GM19035 (cell line): ENCODE data around the gene PCDHGB3.
"Not testable (repeated sequence)": the region's sequence is repeated elsewhere in the genome, so short reads cannot be mapped to it uniquely, and the experiment has no call there.

ENCODE experiments used
- ATAC-seq: cut with Tn5 transposase; IDR thresholded peaks from one replicate; pipeline ENCODE4 v1.9.1; 2021; ENCODE audit not compliant: unreplicated experiment

The PCDHGB3 gene

GRCh38 chr5:141356950-141357349, 13.1 kb upstream of the PCDHGB3 start:
- no peak for ATAC-seq

GRCh38 chr5:141359790-141360426, 10.1 kb upstream of the PCDHGB3 start, which contains the start of gene PCDHGB2:
TSS of gene PCDHGB2 (plus strand) at chr5:141359994. CDS start at chr5:141360136, 142 bp downstream.
- ATAC-seq, result peak; percentile 63

GRCh38 chr5:141360685-141361084, 9.4 kb upstream of the PCDHGB3 start:
- ATAC-seq, result no peak

- ATAC-seq, result no peak
These were observed 7.3 kb upstream of the PCDHGB3 start for GRCh38 chr5:141362719-141363118.

- ATAC-seq, result no peak
These were observed 5.9 kb upstream of the PCDHGB3 start, which contains the start of gene PCDHGA5 for GRCh38 chr5:141363952-141364660. TSS of gene PCDHGA5 (plus strand) at chr5:141364162. CDS start at chr5:141364331, 169 bp downstream.

GRCh38 chr5:141366016-141366896, 3.8 kb upstream of the PCDHGB3 start:
- no peak for ATAC-seq

GRCh38 chr5:141371572-141372475, 1.8 kb downstream of the PCDHGB3 start:
- ATAC-seq, result no peak

- no peak for ATAC-seq
These were observed 3.8 kb downstream of the PCDHGB3 start, which contains the start of gene PCDHGA6 for GRCh38 chr5:141373673-141374317. TSS of gene PCDHGA6 (plus strand) at chr5:141373891. CDS start at chr5:141374084, 193 bp downstream.

- ATAC-seq, result no peak
These were observed 4.6 kb downstream of the PCDHGB3 start for GRCh38 chr5:141374627-141375026.

- ATAC-seq, result not testable (repeated sequence)
These were observed 5.6 kb downstream of the PCDHGB3 start for GRCh38 chr5:141375444-141376155.

GRCh38 chr5:141382469-141383294, 12.6 kb downstream of the PCDHGB3 start, which contains the start of gene PCDHGA7:
TSS of gene PCDHGA7 (plus strand) at chr5:141382742. CDS start at chr5:141382900, 158 bp downstream.
- ATAC-seq, result no peak

- ATAC-seq, result no peak
These were observed 13.3 kb downstream of the PCDHGB3 start for GRCh38 chr5:141383345-141383744.

GRCh38 chr5:141384471-141385267, 14.6 kb downstream of the PCDHGB3 start:
- ATAC-seq, result no peak

GRCh38 chr5:141387557-141388311, 17.7 kb downstream of the PCDHGB3 start, which contains the start of gene PCDHGB4:
TSS of gene PCDHGB4 (plus strand) at chr5:141387698. CDS start at chr5:141387885, 187 bp downstream.
- peak; percentile 90 for ATAC-seq

GRCh38 chr5:141388661-141389060, 18.6 kb downstream of the PCDHGB3 start:
- ATAC-seq, result no peak
